ENCODE data around the gene POLA1. TPM values are rescaled to one million over a fixed set of nuclear protein-coding genes. Genes with fewer than 3 reads are reported as not detected.
A peak's percentile ranks its signal among the peaks of the same experiment; 100 is the strongest.

POLA1 gene
- total RNA-seq, 2 donors from 2014 or later = 24.4 to 53.6 TPM

DNA sequence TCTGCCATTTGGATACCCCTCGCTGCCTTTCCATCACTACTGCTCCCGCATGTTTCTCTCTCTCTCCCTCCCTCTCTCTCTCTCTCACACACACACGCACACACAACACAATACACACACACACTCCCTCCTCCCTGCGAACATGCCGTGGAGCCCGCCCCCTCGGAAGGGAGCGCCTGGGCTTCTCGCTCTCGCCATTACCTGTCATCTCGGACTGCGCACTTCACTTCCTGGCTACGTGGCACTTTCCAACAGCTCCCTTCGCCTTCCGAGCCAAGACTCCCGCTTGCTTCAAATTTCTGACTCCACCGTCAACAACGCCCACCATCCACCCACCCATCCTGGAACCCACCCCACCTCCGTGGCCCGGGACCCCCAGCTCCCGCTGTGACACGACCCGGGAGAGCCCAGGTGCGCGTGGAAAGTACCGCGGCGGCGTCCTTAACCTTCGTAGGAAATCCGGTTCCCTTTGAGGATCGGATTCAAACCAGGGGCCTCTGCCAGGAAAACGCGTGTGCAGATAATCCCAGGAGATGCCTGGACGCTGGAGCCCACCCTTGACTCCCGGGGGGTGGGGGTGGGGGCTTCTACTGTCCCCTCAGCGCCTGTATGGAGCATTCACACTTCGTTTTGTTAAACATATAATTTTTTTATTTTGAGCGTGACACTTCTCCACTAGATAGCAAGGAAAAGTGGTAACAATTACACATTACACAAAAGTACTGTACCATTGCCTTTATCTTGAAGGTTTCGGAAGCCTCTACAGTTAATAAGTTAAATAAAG is 309.5 kb downstream of the POLA1 start:
- peak overlapping the region; percentile 63 for H3K4me3 Mint-ChIP-seq
- DNase-seq = peak; percentile 87
- H3K36me3 Mint-ChIP-seq (ENCODE audit: low read depth) = peaks cover under 1% of the 10 kb centered on the region
- Histone ChIP-seq H3K9me3 (ENCODE audit: control insufficient read depth, low read length) (no peaks in the 10 kb centered on the region), H3K27ac (ENCODE audit: low read depth, low read length) (no peak overlapping the region), H3K36me3 (ENCODE audit: control insufficient read depth, insufficient read depth, low read length) (no peaks in the 10 kb centered on the region), H3K4me3 (ENCODE audit: low read length) (peak overlapping the region; percentile 78), H3K9ac (ENCODE audit: extremely low read depth, low read length, poor library complexity, severe bottlenecking) (peak overlapping the region; percentile 67), H3K27me3 (ENCODE audit: control insufficient read depth, insufficient read depth, low read length, poor library complexity, severe bottlenecking) (peaks cover 97% of the 10 kb centered on the region), H3K4me1 (ENCODE audit: control insufficient read depth, insufficient read depth, low read length) (no peaks in the 10 kb centered on the region)
- no peaks in the 10 kb centered on the region for H3K9me3 Mint-ChIP-seq
- WGBS, 2 experiments (ENCODE audit: insufficient coverage in 1 of 2, insufficient read length in 1 of 2) = 1% methylated on average over 35 of the region's 40 CpGs; no CpG with 5 or more reads in 1 of the 2 experiments
- peaks cover 95% of the 10 kb centered on the region for H3K27me3 Mint-ChIP-seq (ENCODE audit: insufficient read depth)
- peak overlapping the region; percentile 52 for H3K27ac Mint-ChIP-seq
- H3K4me1 Mint-ChIP-seq = peaks cover 35% of the 10 kb centered on the region
- TF ChIP-seq, protein P1, sequence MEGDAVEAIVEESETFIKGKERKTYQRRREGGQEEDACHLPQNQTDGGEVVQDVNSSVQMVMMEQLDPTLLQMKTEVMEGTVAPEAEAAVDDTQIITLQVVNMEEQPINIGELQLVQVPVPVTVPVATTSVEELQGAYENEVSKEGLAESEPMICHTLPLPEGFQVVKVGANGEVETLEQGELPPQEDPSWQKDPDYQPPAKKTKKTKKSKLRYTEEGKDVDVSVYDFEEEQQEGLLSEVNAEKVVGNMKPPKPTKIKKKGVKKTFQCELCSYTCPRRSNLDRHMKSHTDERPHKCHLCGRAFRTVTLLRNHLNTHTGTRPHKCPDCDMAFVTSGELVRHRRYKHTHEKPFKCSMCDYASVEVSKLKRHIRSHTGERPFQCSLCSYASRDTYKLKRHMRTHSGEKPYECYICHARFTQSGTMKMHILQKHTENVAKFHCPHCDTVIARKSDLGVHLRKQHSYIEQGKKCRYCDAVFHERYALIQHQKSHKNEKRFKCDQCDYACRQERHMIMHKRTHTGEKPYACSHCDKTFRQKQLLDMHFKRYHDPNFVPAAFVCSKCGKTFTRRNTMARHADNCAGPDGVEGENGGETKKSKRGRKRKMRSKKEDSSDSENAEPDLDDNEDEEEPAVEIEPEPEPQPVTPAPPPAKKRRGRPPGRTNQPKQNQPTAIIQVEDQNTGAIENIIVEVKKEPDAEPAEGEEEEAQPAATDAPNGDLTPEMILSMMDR (conservative IDR thresholded peaks at IDR 0.05) = no peak

DNA sequence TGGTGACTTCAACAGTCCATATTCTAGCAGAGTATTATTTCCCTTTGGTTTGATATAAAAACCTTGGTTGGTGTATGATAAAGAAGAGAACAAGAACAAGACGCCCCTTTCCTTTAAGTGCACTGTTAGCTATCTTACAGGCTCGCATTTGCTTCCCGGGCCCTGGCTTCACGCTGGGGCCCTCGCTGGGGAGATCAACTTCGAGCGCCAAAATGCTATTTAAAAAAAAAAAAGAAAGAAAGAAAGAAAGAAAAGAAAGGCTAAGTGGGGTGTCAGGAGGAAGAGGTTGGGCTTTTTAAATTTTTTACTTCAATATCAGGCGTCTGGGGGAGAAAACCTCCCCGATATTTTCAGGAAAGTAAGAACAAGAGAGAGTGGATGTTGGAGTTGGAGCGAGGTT is 310.3 kb downstream of the POLA1 start:
- H3K27ac Mint-ChIP-seq = no peak overlapping the region
- H3K27me3 ChIP-seq (ENCODE audit: control insufficient read depth, insufficient read depth, low read length, poor library complexity, severe bottlenecking) = peaks cover 98% of the 10 kb centered on the region
- H3K36me3 Mint-ChIP-seq (ENCODE audit: low read depth) = no peaks in the 10 kb centered on the region
- H3K27me3 Mint-ChIP-seq (ENCODE audit: insufficient read depth) = peaks cover 95% of the 10 kb centered on the region
- TF ChIP-seq, protein P1 (conservative IDR thresholded peaks at IDR 0.05) = no peak
- H3K9me3 Mint-ChIP-seq = no peaks in the 10 kb centered on the region
- H3K36me3 ChIP-seq (ENCODE audit: control insufficient read depth, insufficient read depth, low read length) = no peaks in the 10 kb centered on the region
- peaks cover 33% of the 10 kb centered on the region for H3K4me1 Mint-ChIP-seq
- 4% methylated on average over 10 of the region's 10 CpGs; no CpG with 5 or more reads in 1 of the 2 experiments for WGBS, 2 experiments (ENCODE audit: insufficient coverage in 1 of 2, insufficient read length in 1 of 2)
- no peak overlapping the region for H3K27ac ChIP-seq (ENCODE audit: low read depth, low read length)
- DNase-seq = no peak
- no peaks in the 10 kb centered on the region for H3K4me1 ChIP-seq (ENCODE audit: control insufficient read depth, insufficient read depth, low read length)
- no peaks in the 10 kb centered on the region for H3K9me3 ChIP-seq (ENCODE audit: control insufficient read depth, low read length)
- H3K4me3 Mint-ChIP-seq = peak overlapping the region; percentile 47
- H3K9ac ChIP-seq (ENCODE audit: extremely low read depth, low read length, poor library complexity, severe bottlenecking) = no peak overlapping the region
- H3K4me3 ChIP-seq (ENCODE audit: low read length) = no peak overlapping the region

DNA sequence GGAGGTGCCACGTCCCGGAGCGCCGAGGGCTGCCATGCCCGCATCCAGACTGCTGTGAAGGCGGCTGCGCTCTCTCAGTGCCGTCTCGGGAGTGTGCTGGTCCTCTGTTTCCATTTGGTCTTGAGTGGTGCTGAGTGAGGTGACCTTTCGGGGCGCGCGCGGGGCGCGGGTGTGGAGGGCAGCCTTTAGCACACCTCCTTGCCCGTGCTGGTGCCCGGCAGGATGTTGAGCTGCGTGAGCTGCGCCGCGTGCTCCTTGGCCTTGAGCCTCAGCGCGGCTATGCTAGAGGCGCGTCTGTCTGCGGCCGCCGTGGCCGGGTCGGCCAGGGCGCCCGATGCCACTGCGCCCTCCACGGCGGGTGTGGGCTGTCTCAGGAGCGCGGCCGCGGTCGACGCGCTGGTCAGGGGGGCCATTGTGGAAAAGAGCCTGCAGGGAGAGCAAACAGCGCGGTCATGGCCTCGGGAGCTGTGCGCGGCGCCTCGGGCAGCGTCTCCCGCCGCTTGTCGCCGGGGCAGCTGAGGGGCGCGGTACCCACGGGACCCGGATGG is 310.8 kb downstream of the POLA1 start:
- Histone ChIP-seq H3K9ac (ENCODE audit: extremely low read depth, low read length, poor library complexity, severe bottlenecking) (no peak overlapping the region), H3K4me1 (ENCODE audit: control insufficient read depth, insufficient read depth, low read length) (no peaks in the 10 kb centered on the region), H3K9me3 (ENCODE audit: control insufficient read depth, low read length) (no peaks in the 10 kb centered on the region), H3K27me3 (ENCODE audit: control insufficient read depth, insufficient read depth, low read length, poor library complexity, severe bottlenecking) (peaks cover 98% of the 10 kb centered on the region), H3K4me3 (ENCODE audit: low read length) (peak overlapping the region; percentile 29), H3K36me3 (ENCODE audit: control insufficient read depth, insufficient read depth, low read length) (no peaks in the 10 kb centered on the region), H3K27ac (ENCODE audit: low read depth, low read length) (no peak overlapping the region)
- TF ChIP-seq, protein P1 (conservative IDR thresholded peaks at IDR 0.05) = no peak
- H3K27ac Mint-ChIP-seq = no peak overlapping the region
- H3K4me3 Mint-ChIP-seq = peak overlapping the region; percentile 47
- H3K4me1 Mint-ChIP-seq = peaks cover 27% of the 10 kb centered on the region
- no peaks in the 10 kb centered on the region for H3K9me3 Mint-ChIP-seq
- 5% methylated on average over 59 of the region's 59 CpGs; no CpG with 5 or more reads in 1 of the 2 experiments for WGBS, 2 experiments (ENCODE audit: insufficient coverage in 1 of 2, insufficient read length in 1 of 2)
- DNase-seq = peak; percentile 81
- H3K27me3 Mint-ChIP-seq (ENCODE audit: insufficient read depth) = peaks cover 95% of the 10 kb centered on the region
- H3K36me3 Mint-ChIP-seq (ENCODE audit: low read depth) = no peaks in the 10 kb centered on the region
